T-helper 9 cell (primary cell): Measurements from ENCODE around the gene GRXCR1.

Experiments used
- DNase-seq: peaks from one replicate; pipeline ENCODE4 v3.0.0-alpha.2; 2020

Gene GRXCR1

GRCh38 chr4:42928582-42928981 lies 36.1 kb downstream of the GRXCR1 start:
- no peak for DNase-seq

GRCh38 chr4:42942216-42942615 lies 49.7 kb downstream of the GRXCR1 start:
- DNase-seq, result no peak

GRCh38 chr4:42945874-42946273 lies 53.4 kb downstream of the GRXCR1 start:
- DNase-seq, result no peak

GRCh38 chr4:42953321-42953720 lies 60.8 kb downstream of the GRXCR1 start:
- no peak for DNase-seq

GRCh38 chr4:42954963-42955669 lies 62.6 kb downstream of the GRXCR1 start:
- DNase-seq, result no peak

GRCh38 chr4:42955746-42956505 lies 63.4 kb downstream of the GRXCR1 start:
- DNase-seq, result no peak

GRCh38 chr4:42965326-42965725 lies 72.8 kb downstream of the GRXCR1 start:
- no peak for DNase-seq

GRCh38 chr4:42985976-42986375 lies 93.5 kb downstream of the GRXCR1 start:
- no peak for DNase-seq

GRCh38 chr4:42995343-42995944 lies 102.9 kb downstream of the GRXCR1 start:
- DNase-seq, result no peak

GRCh38 chr4:43008793-43009192 lies 116.3 kb downstream of the GRXCR1 start:
- DNase-seq, result no peak

- DNase-seq, result no peak
Observed at GRCh38 chr4:43014256-43014655, 121.7 kb downstream of the GRXCR1 start.

- no peak for DNase-seq
Observed at GRCh38 chr4:43041632-43042031, 149.1 kb downstream of the GRXCR1 start.

- no peak for DNase-seq
Observed at GRCh38 chr4:43047058-43047457, 154.5 kb downstream of the GRXCR1 start.

GRCh38 chr4:43048570-43048969 lies 156.1 kb downstream of the GRXCR1 start:
- DNase-seq, result no peak

GRCh38 chr4:43049326-43049725 lies 156.8 kb downstream of the GRXCR1 start:
- no peak for DNase-seq

- DNase-seq, result no peak
Observed at GRCh38 chr4:43066415-43066814, 173.9 kb downstream of the GRXCR1 start.

GRCh38 chr4:43071069-43071468 lies 178.6 kb downstream of the GRXCR1 start:
- no peak for DNase-seq
